Left lung (tissue), 10 donors: Measurements from ENCODE around the gene NOS1. TPM values are rescaled to one million over a fixed set of nuclear protein-coding genes. Genes with fewer than 3 reads are reported as not detected.

Experiments used
- ATAC-seq: fragments of 200-7000 bp; cut with Tn5 transposase; one replicate; pipeline ENCODE4 v1.9.1; 2020; ENCODE audit warnings: moderate library complexity
- DNase-seq, 4 donors: peaks; one replicate each; pipeline ENCODE4 v3.0.0-alpha.2; 2013 to 2020
- H3K27ac ChIP-seq, 2 donors: fragments of 200-600 bp; sonication (generic) in 1 of 2; one replicate each; pipeline versions ENCODE4 v1.5.0 to v1.8.0; 2020 to 2021
- H3K27me3 ChIP-seq, 2 donors: fragments of 200-600 bp; sonication (generic) in 1 of 2; one replicate each; pipeline versions ENCODE4 v1.5.0 to v1.8.0; 2020 to 2021
- H3K36me3 ChIP-seq, 2 donors: fragments of 200-600 bp; sonication (generic) in 1 of 2; one replicate each; pipeline versions ENCODE4 v1.5.0 to v1.8.0; 2020 to 2021
- H3K4me1 ChIP-seq, 2 donors: fragments of 200-600 bp; one replicate each; pipeline ENCODE4 v1.8.0; 2021
- H3K4me3 ChIP-seq, 2 donors: fragments of 200-600 bp; sonication (generic) in 1 of 2; one replicate each; pipeline versions ENCODE4 v1.5.0 to v1.8.0; 2020 to 2021; ENCODE audit warnings: mild to moderate bottlenecking in 1 of 2
- H3K9me3 ChIP-seq, 2 donors: fragments of 200-600 bp; sonication (generic) in 1 of 2; one replicate each; pipeline versions ENCODE4 v1.5.0 to v1.8.0; 2020 to 2021
- CTCF ChIP-seq, 2 donors: fragments of 200-600 bp; sonication (generic) in 1 of 2; IDR thresholded peaks; one replicate each; pipeline versions ENCODE4 v1.5.0 to v1.8.0; 2021; ENCODE audit warnings: antibody characterized with exemption in 2 of 2
- intact Hi-C, 2 donors: fragments of 100-400 bp; cut with DNase I; formaldehyde crosslinking; loops; one replicate each; pipeline versions ENCODE4 v1.11.2 to v1.14.2; 2022
- polyA plus RNA-seq, 6 donors: library from polyadenylated mRNA; unstranded; fragments of 120-200 nt; gene quantifications; one replicate each; pipeline ENCODE4 v1.2.1, GENCODE V29; 2013; ENCODE audit not compliant: insufficient read length in 6 of 6
- total RNA-seq, 2 donors: library from RNA; stranded (reverse); fragmentation: NEBNext Ultra II Directional; extraction: Animal tissue kit (Norgen Biotek cat#: 25700); gene quantifications; one replicate each; pipeline ENCODE4 v1.2.1, GENCODE V29; 2021
- donor health status: DM: no; HTN: yes; CAD: no.
- donor health status: DM: no; HTN: no; CAD: no.

NOS1 gene
- total and polyA plus RNA-seq, 8 donors, result 0.11 to 2.4 (median 0.35) TPM

- intact Hi-C loops, result no loop called here
- no peak for TF ChIP-seq CTCF (IDR thresholded peaks at IDR 0.05)
- H3K9me3 ChIP-seq, result no peaks in the 10 kb centered on the region
- no peak overlapping the region for H3K4me3 ChIP-seq
- H3K4me1 ChIP-seq, result no peaks in the 10 kb centered on the region
- H3K27ac ChIP-seq, result no peak overlapping the region
- no peak for ATAC-seq
- DNase-seq, result no peak
- no peaks in the 10 kb centered on the region for H3K36me3 ChIP-seq
- H3K27me3 ChIP-seq, result peaks cover 0 to 50% of the 10 kb centered on the region in 2 donors
Measured at GRCh38 chr12:117218149-117218548, 143.3 kb downstream of the NOS1 start.

GRCh38 chr12:117216686-117217085 lies 144.7 kb downstream of the NOS1 start:
- no peak overlapping the region for H3K27ac ChIP-seq
- no peaks in the 10 kb centered on the region for H3K4me1 ChIP-seq
- no peak overlapping the region for H3K4me3 ChIP-seq
- no peak for TF ChIP-seq CTCF (IDR thresholded peaks at IDR 0.05)
- intact Hi-C loops, result no loop called here
- no peaks in the 10 kb centered on the region for H3K36me3 ChIP-seq
- ATAC-seq (no peak), DNase-seq (no peak)
- peaks cover 0 to 50% of the 10 kb centered on the region in 2 donors for H3K27me3 ChIP-seq
- H3K9me3 ChIP-seq, result no peaks in the 10 kb centered on the region

- H3K36me3 ChIP-seq, result no peaks in the 10 kb centered on the region
- no peak overlapping the region for H3K4me3 ChIP-seq
- intact Hi-C loops, result no loop called here
- no peaks in the 10 kb centered on the region for H3K9me3 ChIP-seq
- H3K4me1 ChIP-seq, result no peaks in the 10 kb centered on the region
- ATAC-seq (no peak), DNase-seq (no peak)
- H3K27ac ChIP-seq, result no peak overlapping the region
- no peak for TF ChIP-seq CTCF (IDR thresholded peaks at IDR 0.05)
- peaks cover 0 to 35% of the 10 kb centered on the region in 2 donors for H3K27me3 ChIP-seq
Measured at GRCh38 chr12:117214797-117215196, 146.6 kb downstream of the NOS1 start.

- H3K9me3 ChIP-seq, result no peaks in the 10 kb centered on the region
- intact Hi-C loops, result no loop called here
- no peak for ATAC-seq
- no peak for TF ChIP-seq CTCF (IDR thresholded peaks at IDR 0.05)
- no peak overlapping the region for H3K4me3 ChIP-seq
- H3K27me3 ChIP-seq, result peaks cover 0 to 31% of the 10 kb centered on the region in 2 donors
- H3K27ac ChIP-seq, result no peak overlapping the region
- no peaks in the 10 kb centered on the region for H3K4me1 ChIP-seq
- DNase-seq, result no peak
- H3K36me3 ChIP-seq, result no peaks in the 10 kb centered on the region
Measured at GRCh38 chr12:117213295-117213808, 148.1 kb downstream of the NOS1 start.

GRCh38 chr12:117212563-117213190 lies 148.7 kb downstream of the NOS1 start:
- Histone ChIP-seq H3K4me3 (no peak overlapping the region), H3K27ac (no peak overlapping the region), H3K9me3 (no peaks in the 10 kb centered on the region), H3K36me3 (no peaks in the 10 kb centered on the region), H3K4me1 (no peaks in the 10 kb centered on the region), H3K27me3 (peaks cover 0 to 24% of the 10 kb centered on the region in 2 donors)
- peak in 3 of 4 donors; percentile 50 to 87 (median 73) for DNase-seq
- ATAC-seq, result peak; percentile 98
- intact Hi-C loops, result no loop called here
- peak; percentile 79 to 85 for TF ChIP-seq CTCF (IDR thresholded peaks at IDR 0.05)
